Activated CD4-positive, alpha-beta memory T cell treated with anti-CD3 and anti-CD28 coated beads for 36 hours (primary cell): Measurements from ENCODE around the gene NKAIN2. TPM values are rescaled to one million over a fixed set of nuclear protein-coding genes. Genes with fewer than 3 reads are reported as not detected.
A peak's percentile ranks its signal among the peaks of the same experiment; 100 is the strongest.

Source experiments
- CTCF ChIA-PET: fragments of 350-600 bp; sonication (Branson Sonifier 250); formaldehyde crosslinking; loops from one replicate; lab custom pipeline; 2021; ENCODE audit warnings: antibody characterized with exemption, inconsistent platforms; lab: Charles Lee
- POLR2A ChIA-PET: fragments of 350-600 bp; sonication (Branson Sonifier 250); formaldehyde crosslinking; loops from one replicate; lab custom pipeline; 2021; ENCODE audit warnings: antibody characterized with exemption; lab: Charles Lee
- DNase-seq: peaks from one replicate; pipeline ENCODE4 v3.0.0-alpha.2; 2020
- H3K27ac Mint-ChIP-seq: one replicate; pipeline ENCODE4 v1.8.0; 2021; ENCODE audit warnings: mixed read lengths
- H3K27me3 Mint-ChIP-seq: one replicate; pipeline ENCODE4 v1.8.0; 2021; ENCODE audit warnings: mixed read lengths
- H3K36me3 Mint-ChIP-seq: one replicate; pipeline ENCODE4 v1.8.0; 2021; ENCODE audit warnings: mixed read lengths
- H3K4me1 Mint-ChIP-seq: one replicate; pipeline ENCODE4 v1.8.0; 2021; ENCODE audit warnings: low read depth, mixed read lengths
- H3K4me3 Mint-ChIP-seq: one replicate; pipeline ENCODE4 v1.8.0; 2021; ENCODE audit warnings: mild to moderate bottlenecking, mixed read lengths
- H3K9me3 Mint-ChIP-seq: one replicate; pipeline ENCODE4 v1.8.0; 2021; ENCODE audit warnings: mixed read lengths
- intact Hi-C: fragments of 100-400 bp; cut with micrococcal nuclease; formaldehyde crosslinking; loops from one replicate; pipeline ENCODE4 v1.15.1; 2023
- total RNA-seq, 2 experiments: library from RNA; stranded (reverse); gene quantifications; one replicate each; pipeline ENCODE4 v1.2.3, GENCODE V29; 2021

Gene NKAIN2
- total RNA-seq, 2 experiments from 2014 or later: not detected

DNA sequence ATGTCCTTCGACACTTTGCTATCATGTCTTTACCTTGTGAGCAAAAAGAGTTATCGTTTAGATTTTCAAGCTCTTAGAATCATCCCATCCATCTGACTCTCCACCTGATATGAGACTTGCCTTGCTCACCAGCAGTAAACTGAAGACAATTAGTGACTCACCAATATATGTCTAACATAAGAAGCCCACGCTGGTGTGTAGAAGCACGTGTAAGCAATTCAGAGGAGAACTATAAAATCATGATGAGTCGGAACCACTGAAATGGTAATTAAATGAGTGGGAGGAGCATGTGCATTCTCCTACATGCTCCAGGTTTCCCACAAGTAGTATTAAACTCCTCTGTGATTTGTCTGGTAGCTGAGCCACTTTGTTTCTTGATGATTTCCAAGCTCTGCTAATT, 977.0 kb downstream of the NKAIN2 start:
- H3K36me3 Mint-ChIP-seq: no peaks in the 10 kb centered on the region
- no peak overlapping the region for H3K27ac Mint-ChIP-seq
- H3K27me3 Mint-ChIP-seq: no peaks in the 10 kb centered on the region
- H3K4me3 Mint-ChIP-seq: no peak overlapping the region
- intact Hi-C loops: no loop called here
- CTCF ChIA-PET: no interaction called here
- H3K4me1 Mint-ChIP-seq: no peaks in the 10 kb centered on the region
- POLR2A ChIA-PET: no interaction called here
- DNase-seq: no peak
- H3K9me3 Mint-ChIP-seq: no peaks in the 10 kb centered on the region

DNA sequence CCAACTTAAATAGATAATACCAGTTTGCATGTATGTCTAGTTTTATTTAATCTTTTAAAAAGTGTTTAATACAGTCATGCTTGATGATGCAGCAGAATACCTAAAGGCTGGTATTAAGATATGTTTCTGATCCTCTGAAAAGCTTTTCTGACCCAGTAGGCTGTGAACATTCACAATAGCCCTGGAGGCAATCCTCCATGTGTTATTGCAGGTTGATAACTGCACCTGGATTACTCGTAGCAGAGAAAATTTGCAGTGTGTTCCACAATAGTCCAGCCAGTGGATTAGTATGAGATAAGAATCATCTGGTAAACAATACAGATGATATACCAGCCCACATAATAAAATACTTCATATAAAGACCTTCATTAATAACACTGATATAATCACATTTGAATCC, 979.7 kb downstream of the NKAIN2 start:
- H3K4me1 Mint-ChIP-seq: no peaks in the 10 kb centered on the region
- CTCF ChIA-PET: no interaction called here
- intact Hi-C loops: no loop called here
- peaks cover 3% of the 10 kb centered on the region for H3K27me3 Mint-ChIP-seq
- no peaks in the 10 kb centered on the region for H3K36me3 Mint-ChIP-seq
- no peak for DNase-seq
- POLR2A ChIA-PET: no interaction called here
- H3K4me3 Mint-ChIP-seq: no peak overlapping the region
- no peak overlapping the region for H3K27ac Mint-ChIP-seq
- H3K9me3 Mint-ChIP-seq: no peaks in the 10 kb centered on the region

DNA sequence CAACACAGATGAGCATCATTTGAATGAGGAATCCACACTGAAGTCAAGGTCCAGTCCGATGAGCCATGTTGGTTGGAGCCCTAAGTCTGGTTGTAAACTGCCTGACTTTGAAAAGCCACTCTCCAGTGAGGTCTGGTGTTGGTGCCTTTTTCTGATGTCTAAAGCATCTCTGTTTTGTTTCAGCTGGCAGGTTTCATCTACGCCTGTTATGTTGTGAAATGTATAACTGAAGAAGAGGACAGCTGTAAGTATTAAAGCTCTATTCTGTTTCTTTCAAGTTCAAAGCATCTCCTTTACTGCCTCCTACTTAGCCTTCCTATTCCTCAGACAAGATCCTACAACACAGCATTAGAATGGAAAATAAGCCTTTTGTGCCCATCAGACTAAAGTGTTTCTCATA, 987.5 kb downstream of the NKAIN2 start:
- Mint-ChIP-seq H3K4me3 (no peak overlapping the region), H3K36me3 (no peaks in the 10 kb centered on the region), H3K27ac (no peak overlapping the region), H3K9me3 (no peaks in the 10 kb centered on the region), H3K27me3 (peaks cover 7% of the 10 kb centered on the region), H3K4me1 (no peaks in the 10 kb centered on the region)
- no peak for DNase-seq
- ChIA-PET POLR2A (no interaction called here), CTCF (no interaction called here)
- intact Hi-C loops: no loop called here

DNA sequence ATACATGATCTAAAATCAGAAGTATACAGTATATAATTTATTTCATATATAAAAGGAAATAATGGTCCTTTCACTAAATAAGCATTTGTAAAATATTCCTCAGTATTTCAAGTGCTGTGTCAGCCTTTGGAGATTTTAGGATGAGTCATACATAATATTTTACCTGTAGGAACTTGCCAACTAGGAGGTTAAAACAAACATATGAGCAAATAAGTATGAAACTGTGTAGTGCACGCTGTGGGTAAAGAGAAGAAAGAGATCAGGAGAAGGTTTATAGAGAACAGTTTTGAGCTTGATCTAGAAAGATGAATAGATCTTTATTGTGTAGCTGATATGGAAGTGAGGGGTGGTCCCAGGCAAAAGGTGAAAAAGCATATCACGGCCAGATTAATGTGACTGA, 988.7 kb downstream of the NKAIN2 start:
- no peaks in the 10 kb centered on the region for H3K36me3 Mint-ChIP-seq
- H3K27ac Mint-ChIP-seq: no peak overlapping the region
- peaks cover 4% of the 10 kb centered on the region for H3K27me3 Mint-ChIP-seq
- intact Hi-C loops: no loop called here
- ChIA-PET POLR2A (no interaction called here), CTCF (no interaction called here)
- DNase-seq: no peak
- no peaks in the 10 kb centered on the region for H3K9me3 Mint-ChIP-seq
- H3K4me1 Mint-ChIP-seq: no peaks in the 10 kb centered on the region
- H3K4me3 Mint-ChIP-seq: no peak overlapping the region

DNA sequence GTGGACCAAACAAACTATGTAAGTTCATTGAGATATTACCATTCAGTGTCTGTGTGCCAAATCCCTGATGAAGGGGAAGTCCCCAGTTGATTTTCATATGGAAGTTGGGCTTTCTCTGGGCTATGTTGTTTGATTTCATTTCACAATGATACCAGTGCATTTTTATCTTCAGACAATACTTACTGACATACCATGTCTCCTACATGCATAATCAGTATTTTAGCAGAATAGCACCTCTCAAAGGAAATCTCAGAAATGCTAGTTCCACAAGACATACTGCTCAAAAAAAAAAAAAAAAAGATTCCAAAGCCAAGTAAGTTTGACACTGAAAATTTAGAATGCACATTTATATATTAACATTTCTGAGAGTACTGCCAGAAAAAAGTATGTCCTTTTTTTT, 989.7 kb downstream of the NKAIN2 start:
- no peak overlapping the region for H3K27ac Mint-ChIP-seq
- CTCF ChIA-PET: no interaction called here
- POLR2A ChIA-PET: no interaction called here
- no peak for DNase-seq
- H3K4me1 Mint-ChIP-seq: no peaks in the 10 kb centered on the region
- no peaks in the 10 kb centered on the region for H3K36me3 Mint-ChIP-seq
- intact Hi-C loops: no loop called here
- H3K4me3 Mint-ChIP-seq: no peak overlapping the region
- no peaks in the 10 kb centered on the region for H3K9me3 Mint-ChIP-seq
- H3K27me3 Mint-ChIP-seq: peaks cover 4% of the 10 kb centered on the region

DNA sequence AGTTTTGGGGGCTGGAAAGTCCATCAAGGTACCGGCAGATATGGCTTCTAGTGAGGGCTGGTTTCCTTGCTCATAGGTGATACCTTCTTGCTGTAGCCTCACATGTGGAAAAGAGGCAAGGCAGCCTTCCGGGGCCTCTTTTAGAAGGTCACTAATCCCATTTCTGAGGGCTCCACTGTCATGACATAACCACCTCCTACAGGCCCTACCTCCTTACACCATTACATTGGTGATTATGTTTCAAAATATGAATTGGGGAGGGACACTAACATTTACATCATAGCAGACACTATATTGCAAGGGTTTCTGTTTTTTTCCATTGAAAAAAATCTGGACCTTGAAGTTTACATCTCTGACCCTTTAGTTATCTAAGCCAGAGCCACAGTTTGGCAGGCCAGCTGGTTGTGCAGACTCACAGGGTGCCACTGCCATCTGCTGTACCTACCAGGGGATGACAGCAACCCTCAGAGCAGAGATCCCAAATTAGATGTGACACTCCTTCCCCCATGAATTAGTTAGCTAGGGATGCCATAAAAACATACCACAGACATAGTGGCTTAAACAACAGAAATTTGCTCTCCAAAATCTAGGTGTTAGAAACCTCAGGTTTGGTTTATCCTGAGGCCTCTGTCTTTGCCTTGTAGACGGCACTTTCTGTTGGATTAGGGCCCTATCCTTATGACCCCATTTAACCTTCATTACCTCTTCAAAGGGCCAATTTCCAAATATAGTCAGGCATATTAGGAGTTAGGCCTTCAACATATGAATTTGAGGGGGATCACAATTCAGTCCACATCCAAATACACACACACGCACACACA, 992.2 kb downstream of the NKAIN2 start:
- Mint-ChIP-seq H3K36me3 (no peaks in the 10 kb centered on the region), H3K9me3 (no peaks in the 10 kb centered on the region), H3K27ac (no peak overlapping the region), H3K27me3 (no peaks in the 10 kb centered on the region), H3K4me3 (no peak overlapping the region), H3K4me1 (no peaks in the 10 kb centered on the region)
- CTCF ChIA-PET: no interaction called here
- intact Hi-C loops: loop anchor here (2.0 kb wide), 1 partner anchor 993 kb away; the partner anchor contains the start of gene NKAIN2
- POLR2A ChIA-PET: no interaction called here
- peak; percentile 9 for DNase-seq

DNA sequence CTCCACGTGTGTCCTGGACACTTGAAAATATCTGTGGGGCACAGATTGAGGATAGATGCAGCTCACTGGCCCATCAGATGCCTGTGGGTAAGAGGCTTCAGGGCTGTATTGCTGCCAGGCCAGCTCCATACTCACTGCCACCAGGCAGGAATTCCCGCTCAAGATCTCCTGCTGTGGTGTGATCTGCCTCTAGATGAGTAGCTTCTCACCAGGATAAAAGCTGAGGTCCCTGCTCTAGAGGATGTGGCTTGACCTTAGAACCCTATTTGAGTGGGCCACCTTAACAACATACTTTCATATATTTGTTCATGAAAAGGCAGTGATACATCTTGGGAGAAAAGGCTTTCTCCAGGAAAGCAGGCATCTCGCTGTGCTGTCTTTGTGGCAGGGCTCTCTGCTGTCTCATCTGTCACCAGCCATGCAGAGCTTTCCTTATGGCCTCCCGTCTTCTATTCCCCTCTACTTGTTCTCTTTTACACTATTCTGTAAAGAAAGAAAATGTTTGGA, 992.9 kb downstream of the NKAIN2 start:
- no peaks in the 10 kb centered on the region for H3K36me3 Mint-ChIP-seq
- CTCF ChIA-PET: no interaction called here
- DNase-seq: no peak
- H3K9me3 Mint-ChIP-seq: no peaks in the 10 kb centered on the region
- no peaks in the 10 kb centered on the region for H3K4me1 Mint-ChIP-seq
- intact Hi-C loops: loop anchor here (2.0 kb wide), 1 partner anchor 994 kb away; the partner anchor contains the start of gene NKAIN2
- no peak overlapping the region for H3K4me3 Mint-ChIP-seq
- POLR2A ChIA-PET: no interaction called here
- H3K27ac Mint-ChIP-seq: no peak overlapping the region
- no peaks in the 10 kb centered on the region for H3K27me3 Mint-ChIP-seq

DNA sequence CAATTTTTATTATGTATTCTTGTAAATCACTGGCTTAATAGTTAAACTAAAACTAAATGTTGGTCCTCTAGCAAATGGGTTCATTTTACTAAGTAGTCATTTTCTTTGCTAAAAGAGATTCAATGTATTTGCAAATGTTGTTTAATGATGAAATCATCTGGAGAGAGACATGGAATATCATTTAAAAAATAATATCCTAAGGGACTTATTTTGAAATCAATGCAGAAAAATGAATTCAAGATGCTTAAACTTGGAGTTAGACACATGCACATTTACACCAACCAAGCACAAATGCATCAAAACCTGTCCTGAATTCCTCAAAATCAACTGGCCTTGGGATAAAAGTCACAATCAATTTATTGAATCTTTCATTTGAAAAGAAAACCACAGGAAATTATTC, 993.6 kb downstream of the NKAIN2 start:
- POLR2A ChIA-PET: no interaction called here
- no peak for DNase-seq
- no peaks in the 10 kb centered on the region for H3K9me3 Mint-ChIP-seq
- H3K4me1 Mint-ChIP-seq: no peaks in the 10 kb centered on the region
- intact Hi-C loops: loop anchor here (2.0 kb wide), 1 partner anchor 994 kb away; the partner anchor contains the start of gene NKAIN2
- H3K27ac Mint-ChIP-seq: no peak overlapping the region
- no peaks in the 10 kb centered on the region for H3K36me3 Mint-ChIP-seq
- no peaks in the 10 kb centered on the region for H3K27me3 Mint-ChIP-seq
- no peak overlapping the region for H3K4me3 Mint-ChIP-seq
- CTCF ChIA-PET: no interaction called here

DNA sequence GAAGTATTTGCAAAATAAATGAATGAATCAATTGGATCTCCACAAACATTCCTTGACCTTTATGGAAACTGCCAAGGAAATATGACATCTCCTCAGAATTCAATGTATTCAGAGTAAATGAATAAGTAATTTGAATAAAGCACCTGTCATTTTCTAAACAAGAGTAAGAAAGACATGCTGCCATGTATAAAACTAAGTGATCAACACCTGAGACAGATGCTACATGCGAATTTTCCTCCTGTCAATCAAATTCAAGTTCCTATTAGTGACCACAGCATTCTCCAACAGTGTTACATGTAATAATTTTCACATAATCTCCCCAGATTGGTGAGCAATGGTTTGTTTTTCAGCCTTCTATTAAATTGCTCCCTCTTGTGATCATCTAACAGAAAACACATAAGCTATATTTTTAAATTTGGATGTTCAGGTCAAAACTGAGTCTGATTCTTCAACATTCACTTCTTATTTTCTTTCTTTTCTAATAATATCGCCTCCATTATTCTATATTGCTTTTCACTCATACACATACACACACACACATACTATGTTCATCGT, 995.4 kb downstream of the NKAIN2 start:
- Mint-ChIP-seq H3K4me1 (no peaks in the 10 kb centered on the region), H3K27me3 (peaks cover 2% of the 10 kb centered on the region), H3K4me3 (no peak overlapping the region), H3K27ac (no peak overlapping the region), H3K9me3 (no peaks in the 10 kb centered on the region), H3K36me3 (no peaks in the 10 kb centered on the region)
- intact Hi-C loops: no loop called here
- ChIA-PET CTCF (interaction anchor here (0.6 kb wide), 1 partner anchor 12 kb away, joined by 3 read pairs; no protein-coding TSS in a partner anchor), POLR2A (no interaction called here)
- DNase-seq: no peak

DNA sequence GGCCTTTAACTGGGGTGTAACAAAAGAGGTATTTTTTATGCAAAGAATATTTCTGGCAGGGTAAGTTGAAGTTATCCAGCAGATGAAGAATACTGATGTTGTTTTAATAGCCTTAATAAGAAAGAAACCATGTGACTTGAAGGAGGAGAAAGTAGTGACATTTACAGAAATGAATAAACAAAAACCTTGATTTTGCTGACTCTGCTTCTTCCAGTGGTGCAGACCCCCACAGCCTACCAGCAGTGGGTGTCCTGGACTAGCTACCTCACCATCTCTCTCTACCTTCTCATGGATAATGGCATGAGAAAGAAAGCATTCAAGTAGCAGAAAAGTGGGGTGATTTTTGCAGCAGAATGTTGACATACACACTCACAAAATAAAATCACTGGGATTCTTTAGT, 996.0 kb downstream of the NKAIN2 start:
- Mint-ChIP-seq H3K9me3 (no peaks in the 10 kb centered on the region), H3K4me3 (no peak overlapping the region), H3K27ac (no peak overlapping the region), H3K4me1 (no peaks in the 10 kb centered on the region), H3K36me3 (no peaks in the 10 kb centered on the region), H3K27me3 (peaks cover 2% of the 10 kb centered on the region)
- DNase-seq: no peak
- ChIA-PET POLR2A (no interaction called here), CTCF (no interaction called here)
- intact Hi-C loops: no loop called here

DNA sequence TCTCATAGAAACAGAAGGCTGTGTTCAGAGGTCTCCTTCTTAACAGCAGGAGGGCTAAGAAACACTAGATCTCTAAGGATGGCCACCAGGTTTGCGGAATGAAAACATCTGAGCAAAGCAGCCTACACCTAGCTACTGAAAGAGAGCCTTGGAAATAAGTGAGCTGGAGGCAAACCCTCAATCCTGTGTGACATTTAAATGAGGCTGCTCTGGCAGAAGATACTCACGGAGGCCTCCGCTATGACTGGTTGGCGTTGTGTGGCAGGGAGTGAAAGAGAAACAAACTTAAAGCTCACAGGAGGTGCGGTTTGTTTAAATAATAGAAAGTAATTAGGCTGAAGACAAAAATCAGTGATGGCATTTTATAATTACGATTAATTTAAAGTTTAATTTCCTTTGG, 996.6 kb downstream of the NKAIN2 start:
- no peaks in the 10 kb centered on the region for H3K36me3 Mint-ChIP-seq
- DNase-seq: no peak
- H3K9me3 Mint-ChIP-seq: no peaks in the 10 kb centered on the region
- H3K4me1 Mint-ChIP-seq: no peaks in the 10 kb centered on the region
- peaks cover 2% of the 10 kb centered on the region for H3K27me3 Mint-ChIP-seq
- CTCF ChIA-PET: no interaction called here
- no peak overlapping the region for H3K4me3 Mint-ChIP-seq
- POLR2A ChIA-PET: no interaction called here
- intact Hi-C loops: no loop called here
- H3K27ac Mint-ChIP-seq: no peak overlapping the region

DNA sequence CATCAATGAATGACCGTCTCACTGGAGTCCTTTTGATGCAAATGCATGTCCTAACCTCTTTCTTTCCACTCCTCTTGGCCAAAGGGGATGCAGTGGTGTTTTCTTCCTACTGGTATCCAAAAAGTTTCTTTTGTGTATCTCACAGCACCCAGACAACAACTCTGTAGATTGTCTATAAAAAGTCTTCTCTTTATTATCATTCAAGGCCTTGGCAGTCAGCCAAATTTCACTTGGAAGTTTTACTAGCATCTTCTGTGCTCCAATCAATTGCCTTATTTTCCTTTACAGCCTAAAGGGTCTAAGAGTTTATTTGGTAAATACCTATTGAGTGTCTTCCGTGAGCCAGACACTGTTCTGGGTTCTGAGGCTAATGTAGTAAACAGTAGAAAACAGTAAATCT, 1008.4 kb downstream of the NKAIN2 start:
- H3K27ac Mint-ChIP-seq: no peak overlapping the region
- ChIA-PET POLR2A (no interaction called here), CTCF (no interaction called here)
- H3K9me3 Mint-ChIP-seq: no peaks in the 10 kb centered on the region
- DNase-seq: no peak
- H3K27me3 Mint-ChIP-seq: no peaks in the 10 kb centered on the region
- H3K36me3 Mint-ChIP-seq: no peaks in the 10 kb centered on the region
- H3K4me1 Mint-ChIP-seq: no peaks in the 10 kb centered on the region
- intact Hi-C loops: no loop called here
- H3K4me3 Mint-ChIP-seq: no peak overlapping the region

DNA sequence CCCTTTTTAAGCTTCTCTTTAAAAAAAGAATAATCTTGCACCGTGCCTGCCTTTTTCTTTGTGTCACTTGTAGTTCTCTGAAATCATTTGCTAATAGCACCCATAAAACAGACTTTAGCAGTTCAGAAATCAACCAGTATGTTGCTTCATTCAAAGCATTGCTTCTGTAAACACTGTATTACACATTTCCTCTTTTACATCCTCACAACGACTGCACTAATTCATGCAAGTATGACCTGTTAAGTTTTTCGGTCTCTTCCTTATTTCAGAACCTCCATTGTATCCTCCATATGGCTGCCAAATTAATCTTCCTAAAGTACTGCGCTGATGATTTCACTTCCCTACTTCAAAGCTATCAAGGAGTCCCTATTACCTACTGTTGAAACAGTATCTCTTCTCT, 1015.7 kb downstream of the NKAIN2 start:
- no peak overlapping the region for H3K27ac Mint-ChIP-seq
- intact Hi-C loops: no loop called here
- no peak overlapping the region for H3K4me3 Mint-ChIP-seq
- no peaks in the 10 kb centered on the region for H3K27me3 Mint-ChIP-seq
- POLR2A ChIA-PET: no interaction called here
- CTCF ChIA-PET: no interaction called here
- no peaks in the 10 kb centered on the region for H3K9me3 Mint-ChIP-seq
- no peaks in the 10 kb centered on the region for H3K4me1 Mint-ChIP-seq
- no peak for DNase-seq
- no peaks in the 10 kb centered on the region for H3K36me3 Mint-ChIP-seq
